CD4-positive, alpha-beta T cell treated with Interleukin-15 for 1 hour (primary cell): ENCODE measurements around the gene TBC1D22A.

Source experiments
- DNase-seq: peaks from one replicate; pipeline ENCODE4 v3.0.0-alpha.2; 2020

TBC1D22A gene

DNA sequence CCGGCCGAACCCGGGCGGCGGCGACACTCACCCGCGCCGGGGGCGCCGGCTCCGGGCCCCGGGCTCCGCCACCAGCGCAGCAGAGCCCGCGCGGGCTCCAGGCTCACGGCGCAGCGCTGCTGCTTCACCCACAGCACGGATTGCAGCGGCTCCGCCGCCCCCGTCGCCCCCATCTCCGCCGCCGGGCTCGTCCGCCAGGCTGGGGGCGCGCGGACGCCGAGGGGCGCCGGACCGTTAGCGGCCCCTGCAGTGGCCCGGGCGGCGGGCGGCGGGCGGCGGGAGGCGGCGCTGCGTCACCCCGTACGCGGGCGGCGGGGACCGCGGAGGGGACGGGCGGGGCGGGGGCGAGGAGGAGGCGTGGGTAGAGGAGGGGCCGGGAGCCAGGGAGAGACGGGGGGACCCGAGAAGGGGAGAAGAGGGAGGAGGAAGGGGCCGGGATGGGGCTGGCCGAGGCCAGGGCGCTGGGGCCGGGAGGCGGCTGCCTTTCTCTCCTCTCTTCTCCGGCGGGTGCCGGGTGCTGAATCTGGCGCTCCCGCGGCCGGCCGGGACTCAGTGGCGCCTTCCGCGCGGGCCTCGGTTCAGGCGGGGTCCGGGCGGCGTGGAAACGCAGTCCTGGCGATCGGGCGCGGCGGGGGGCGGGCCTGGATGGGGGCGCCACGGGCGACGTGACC lies 24.3 kb upstream of the TBC1D22A start, which contains the start of gene CERK:
CERK (minus strand) TSS at position 277 of the 671 bp plus-strand sequence; CDS start at position 173, 104 bp downstream.
- DNase-seq = peak; percentile 66

DNA sequence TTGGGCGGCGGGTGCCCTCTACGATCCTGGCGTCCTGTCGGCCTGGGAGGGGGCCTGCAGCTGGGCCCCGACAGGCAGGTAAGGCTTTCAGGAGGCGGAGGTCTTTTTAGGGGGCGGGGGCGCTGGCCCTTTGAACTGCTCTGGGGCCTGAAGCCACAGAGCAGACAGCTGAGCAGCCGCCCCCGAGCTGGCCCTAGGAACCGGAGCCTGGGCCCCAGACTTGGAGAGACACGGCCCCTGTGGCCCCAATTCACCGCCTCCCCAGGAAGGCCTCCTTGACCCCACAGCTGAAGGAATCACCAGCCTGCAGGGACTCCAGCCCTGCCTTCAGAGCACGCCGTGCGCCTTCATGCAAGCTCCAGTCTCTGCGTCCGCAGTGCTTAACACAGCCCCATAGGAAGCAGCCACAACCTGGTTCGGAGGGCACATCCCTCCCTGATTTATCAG lies 23.8 kb upstream of the TBC1D22A start:
- DNase-seq = no peak

DNA sequence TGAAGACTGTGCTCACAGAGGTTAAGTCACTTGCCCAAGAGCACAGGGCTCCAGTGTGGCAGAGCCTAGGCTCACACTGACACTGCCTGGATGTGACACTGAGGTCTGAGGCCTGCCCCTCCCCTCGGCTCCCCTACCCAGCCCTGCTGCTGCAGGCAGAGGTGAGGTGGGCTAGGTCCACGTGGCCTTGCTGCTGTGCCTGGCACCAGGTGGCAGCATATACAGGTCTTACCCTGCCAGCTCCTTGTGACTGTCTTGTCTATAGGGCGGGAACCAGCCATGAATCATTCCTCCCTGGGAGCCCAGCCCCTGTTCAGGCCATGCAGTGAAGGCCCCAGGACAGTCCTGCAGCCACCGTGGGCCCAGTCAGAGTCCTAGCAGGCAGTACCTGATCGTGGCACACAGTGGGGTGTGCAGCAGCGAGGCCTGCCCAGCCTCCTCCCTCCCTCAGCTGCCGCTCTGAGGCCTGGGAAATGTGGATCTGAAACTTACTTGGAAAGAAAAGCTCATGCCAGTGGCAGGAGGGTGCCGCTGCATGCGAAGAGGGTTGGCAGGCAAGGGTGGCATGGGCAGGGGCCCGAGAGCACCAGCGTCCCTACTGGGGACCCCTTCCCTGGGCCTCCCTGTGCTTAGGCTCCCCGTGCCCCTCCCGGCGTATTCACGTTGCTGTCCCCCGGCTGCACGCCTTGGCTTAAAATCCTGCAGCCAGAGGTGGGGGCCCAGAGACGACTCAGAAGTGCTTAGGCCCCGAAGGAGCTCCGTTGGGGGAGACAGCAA lies 23.2 kb upstream of the TBC1D22A start:
- DNase-seq = peak; percentile 77

DNA sequence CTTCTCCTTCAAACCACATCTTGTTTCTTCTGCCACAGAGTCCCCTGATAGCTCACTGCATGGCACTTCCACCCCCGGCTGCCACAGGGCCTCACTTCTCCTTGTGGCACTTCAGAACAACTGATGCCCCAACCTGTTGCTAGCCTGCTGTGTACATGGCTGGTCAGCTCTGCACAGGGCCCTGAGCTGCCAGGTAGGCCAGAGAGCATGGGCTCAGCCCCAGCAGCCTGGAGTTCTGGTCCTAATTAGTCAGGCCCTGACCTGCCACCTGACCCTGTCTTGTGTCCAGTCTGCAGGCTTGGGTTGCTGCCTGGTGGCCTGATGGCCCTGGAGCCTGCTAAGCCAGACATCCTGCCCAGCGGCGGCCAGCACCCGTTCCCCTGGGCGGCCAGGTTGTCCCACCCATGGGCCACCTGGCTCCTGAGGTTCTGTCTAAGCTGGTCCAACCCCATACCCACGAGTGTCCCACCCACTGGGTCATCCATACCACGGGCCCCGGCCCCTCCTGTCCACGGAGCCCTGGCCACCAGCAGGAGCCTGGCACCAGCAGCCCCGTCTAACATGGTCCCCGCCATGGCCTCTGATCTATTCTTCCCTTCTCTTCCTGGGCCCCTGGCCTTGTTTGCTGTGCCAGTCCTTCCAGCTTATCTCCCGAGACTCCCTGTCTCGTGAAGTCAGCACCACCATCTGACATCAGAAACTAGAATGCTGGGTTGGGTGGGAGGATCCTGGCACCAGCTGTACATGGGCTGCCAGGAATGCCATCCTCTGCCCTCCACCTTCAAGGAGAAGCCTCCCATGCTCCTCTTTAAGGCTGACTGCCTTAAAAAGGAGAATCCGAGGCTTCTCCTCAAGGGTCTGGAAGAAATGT lies 21.3 kb upstream of the TBC1D22A start:
- no peak for DNase-seq

DNA sequence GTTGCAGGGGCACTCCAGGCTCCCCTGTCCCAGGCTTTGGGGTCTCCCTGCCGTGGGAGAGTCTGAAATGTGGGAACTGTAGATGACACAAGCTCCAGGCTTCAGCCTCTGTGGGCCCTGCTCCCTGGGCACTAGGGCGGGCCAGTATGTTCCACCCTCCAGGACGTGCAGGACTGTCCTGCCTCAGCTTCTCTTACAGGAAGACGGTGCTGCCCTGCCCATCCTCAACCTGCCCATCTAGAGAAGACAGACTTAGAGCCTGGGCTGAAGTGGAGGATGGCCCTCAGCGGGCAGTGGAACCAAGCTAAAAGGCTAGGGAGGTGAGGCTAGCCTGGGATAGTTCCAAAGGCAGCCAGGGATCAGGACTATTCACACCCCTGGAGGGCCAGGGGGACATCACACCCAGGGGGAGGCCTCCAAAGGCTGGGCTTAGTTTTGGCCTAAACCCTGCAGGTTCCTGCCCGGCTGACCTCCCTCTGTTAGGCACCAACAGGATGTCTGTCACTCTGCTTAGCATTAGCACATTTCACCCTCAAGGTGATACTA lies 20.4 kb upstream of the TBC1D22A start:
- no peak for DNase-seq

DNA sequence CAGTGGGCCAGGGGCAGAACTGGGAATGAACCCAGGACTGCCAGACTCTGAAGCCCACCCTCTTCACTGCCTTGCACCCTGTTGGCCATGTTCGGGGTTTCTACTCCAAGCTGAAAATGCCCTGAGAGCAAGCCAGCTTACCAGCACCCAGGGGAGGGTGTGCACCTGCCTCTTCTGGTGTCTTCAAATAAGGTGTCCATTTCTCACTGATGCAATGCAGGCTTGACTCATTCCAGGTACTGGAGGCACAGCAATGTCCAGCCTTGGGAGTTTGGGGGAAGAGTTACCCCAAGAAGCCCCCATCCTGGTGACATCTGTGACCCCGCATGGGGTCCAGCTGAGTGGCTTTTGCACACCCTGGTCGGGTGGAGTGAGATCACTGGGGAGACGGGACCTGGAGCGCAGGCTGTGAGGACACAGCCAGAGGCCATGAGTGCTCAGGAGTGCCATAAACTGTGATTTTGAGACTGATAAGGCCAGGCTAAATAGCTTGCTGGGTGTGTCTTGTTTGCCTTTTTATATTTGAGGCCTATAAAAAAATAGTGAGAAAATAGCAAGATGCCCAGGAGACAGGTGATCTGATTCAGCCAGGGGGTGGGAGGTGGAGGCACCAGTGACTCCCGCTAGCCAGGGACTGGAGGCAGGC lies 19.8 kb upstream of the TBC1D22A start:
- no peak for DNase-seq

DNA sequence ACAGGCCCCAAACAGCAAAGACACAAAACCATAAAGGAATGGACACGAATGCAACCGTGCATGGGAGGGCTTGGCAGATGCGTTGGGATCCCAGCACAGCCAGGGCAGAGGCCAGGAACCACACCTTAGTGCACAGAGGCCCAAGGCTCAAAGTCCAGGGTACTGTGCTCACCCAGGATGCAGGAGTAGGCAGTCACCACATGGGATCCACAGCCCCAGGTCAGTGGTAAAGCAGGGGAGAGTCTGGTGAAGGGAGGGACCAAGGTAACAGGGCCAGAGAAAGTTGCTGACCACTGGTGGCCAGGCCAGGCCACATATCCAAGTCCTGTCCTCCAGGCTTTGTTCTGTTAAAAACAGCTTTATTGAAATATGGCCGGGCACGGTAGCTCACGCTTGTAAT lies 17.9 kb upstream of the TBC1D22A start:
- DNase-seq = no peak

DNA sequence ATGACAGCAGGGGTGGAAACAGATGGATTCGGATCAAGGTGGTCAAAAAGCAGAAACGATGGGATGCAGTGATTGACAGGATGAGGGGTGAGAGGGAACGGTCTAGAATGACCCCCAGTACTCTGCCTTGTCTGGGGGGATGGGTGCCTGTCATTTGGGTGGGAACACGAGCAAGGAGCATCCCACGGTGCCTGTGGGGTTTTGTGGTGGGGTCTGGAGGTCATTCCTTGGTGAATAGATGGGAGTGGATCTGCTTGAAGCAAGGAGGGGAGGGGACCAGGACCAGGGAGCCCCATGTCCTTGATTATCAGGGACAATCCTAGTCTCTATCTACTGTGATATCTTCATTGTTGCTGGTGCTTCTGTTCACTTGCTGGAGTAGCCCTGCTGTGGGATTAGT lies 16.3 kb upstream of the TBC1D22A start:
- DNase-seq = no peak

DNA sequence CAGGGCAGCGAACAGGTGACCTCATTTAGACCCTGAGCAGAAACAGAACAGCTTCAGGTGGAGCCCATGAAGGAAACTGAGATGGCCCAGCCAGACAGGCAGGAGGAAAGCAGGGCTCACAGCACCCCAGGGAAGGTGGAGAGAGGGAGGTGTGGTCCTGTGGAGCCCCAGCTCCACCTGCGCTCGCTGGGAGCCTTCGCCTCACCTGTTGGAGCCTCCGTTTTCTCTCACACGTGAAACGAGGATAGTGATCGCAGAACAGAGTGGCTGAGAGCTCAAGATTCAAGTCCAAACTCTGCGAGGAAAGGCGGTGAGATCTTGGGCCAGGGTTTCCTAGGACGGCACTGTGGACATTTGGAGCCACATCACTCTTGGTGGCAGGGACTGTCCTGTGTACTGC lies 15.8 kb upstream of the TBC1D22A start:
- no peak for DNase-seq

DNA sequence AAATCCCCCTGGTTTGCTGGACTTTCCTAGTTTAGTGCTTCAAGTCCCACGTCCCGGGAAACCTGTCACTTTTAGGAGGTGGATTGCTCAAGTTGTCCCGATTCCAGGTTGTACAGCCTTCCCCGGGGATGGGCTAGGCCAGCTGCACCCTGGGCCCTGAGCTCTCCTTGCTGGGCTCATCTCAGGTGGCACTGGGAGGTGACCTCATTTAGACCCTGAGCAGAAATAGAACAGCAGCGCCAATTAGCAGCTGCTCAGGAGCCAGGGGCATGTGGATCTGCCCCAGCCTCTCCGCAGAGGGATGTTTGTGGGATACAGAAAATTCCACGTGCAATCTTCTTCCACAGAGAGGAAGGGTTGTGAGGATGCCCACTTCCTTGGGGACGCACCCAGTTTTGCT lies 14.8 kb upstream of the TBC1D22A start:
- no peak for DNase-seq

DNA sequence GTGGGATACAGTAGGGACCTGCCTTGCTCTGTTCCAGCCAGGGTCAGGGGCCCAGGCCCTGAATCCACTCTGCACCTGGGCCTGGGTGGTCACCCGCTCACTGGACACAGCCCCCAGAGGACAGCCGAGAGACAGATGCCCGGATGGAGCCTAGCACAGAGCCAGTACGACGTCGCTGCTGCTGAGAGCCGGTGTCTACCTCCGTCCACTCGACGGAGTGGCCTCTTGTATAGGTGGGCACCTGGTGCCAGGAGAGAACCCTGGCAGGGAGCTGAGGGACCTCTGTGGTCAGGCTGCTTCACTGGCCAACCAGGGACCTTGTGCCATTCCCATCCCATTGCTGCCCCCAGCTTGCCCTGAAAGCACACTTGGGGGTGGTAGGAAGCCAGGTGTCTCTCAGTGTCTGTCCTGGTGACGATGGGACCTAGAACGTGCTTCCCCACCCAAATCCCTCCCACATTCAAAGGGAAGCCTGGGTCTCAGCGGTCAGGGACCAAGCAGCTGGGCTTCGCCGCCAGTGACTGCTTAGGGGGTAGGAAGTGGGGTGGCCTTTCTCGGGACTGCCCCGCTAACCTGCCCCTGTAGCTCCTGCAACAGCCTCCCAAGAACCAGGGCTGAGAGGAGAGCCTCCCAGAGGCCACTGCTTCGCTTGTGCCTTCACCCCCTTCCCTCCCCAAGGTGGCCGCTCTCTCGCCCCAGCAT lies 14.1 kb upstream of the TBC1D22A start:
- no peak for DNase-seq

DNA sequence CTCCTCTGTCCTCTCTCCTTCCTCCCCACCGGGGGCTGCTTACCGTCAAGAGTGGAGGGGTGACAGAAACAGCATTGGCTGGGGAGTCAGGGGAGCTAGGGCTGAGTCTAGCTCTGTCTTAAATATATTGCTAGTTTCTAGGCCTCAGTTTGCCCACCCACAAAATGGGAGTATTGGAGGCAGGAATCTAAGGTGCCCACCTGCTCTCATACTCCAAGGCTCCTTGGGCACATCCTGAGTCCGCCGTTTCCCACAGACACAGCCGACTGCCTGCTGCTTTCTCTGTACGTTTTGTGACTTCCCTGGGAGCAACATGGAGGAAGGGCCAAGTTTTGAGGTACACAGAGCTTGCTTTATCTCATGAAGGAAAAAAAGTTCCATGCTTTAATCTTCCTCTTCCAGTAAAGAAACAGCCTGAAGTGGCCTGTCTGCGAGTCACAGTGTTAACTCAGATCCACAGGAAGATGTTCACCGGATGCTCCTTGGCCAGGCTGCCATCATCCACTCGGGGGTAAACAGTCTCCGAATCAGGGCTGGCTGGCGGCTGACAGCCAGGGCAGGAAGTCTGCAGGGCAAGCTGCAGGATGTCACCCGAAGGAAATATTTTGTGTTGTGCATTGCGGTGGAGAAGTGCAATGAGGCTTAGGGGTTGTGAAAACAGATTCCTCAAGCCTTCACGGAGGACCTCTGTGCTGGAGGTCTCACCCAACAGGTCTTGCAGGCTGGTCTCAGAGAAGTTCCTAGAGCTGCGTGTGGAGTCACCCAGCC lies 13.4 kb upstream of the TBC1D22A start:
- peak; percentile 73 for DNase-seq

DNA sequence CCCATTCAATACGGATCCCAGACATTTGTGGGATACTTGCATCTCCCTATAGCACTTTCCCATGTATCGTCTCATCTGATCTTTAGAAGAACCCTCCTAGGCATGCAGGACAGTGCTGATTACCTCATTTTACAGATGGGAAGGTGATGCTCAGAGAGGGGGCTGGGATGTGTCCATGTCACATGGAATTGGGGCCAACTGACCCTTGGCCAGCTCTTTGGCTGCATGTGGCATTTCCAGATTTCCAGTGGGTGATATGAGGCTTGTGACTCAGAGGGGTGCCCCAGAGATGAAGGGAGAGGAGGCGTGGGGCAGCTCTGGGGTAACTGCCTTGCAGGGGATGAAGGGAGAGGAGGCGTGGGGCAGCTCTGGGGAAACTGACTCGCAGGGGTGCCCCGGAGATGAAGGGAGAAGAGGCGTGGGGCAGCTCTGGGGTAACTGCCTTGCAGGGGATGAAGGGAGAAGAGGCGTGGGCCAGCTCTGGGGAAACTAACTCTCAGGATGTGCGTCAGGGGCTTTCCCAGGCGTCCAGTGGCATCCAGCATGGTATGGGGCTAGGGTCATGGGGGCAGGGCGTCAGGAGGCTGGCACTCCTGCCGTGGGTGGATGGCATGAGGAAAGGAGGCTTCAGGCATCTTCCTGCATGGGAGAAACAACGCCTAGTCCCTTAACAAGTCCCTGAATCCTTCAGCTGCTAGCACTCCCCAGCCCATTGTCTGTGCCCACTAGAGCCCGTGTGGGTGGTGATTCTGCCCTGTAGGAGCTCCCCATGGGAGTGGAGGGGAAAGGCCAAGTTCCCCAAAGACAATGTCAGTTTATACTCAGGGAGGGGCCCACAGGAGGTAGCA lies 12.5 kb upstream of the TBC1D22A start:
- no peak for DNase-seq

DNA sequence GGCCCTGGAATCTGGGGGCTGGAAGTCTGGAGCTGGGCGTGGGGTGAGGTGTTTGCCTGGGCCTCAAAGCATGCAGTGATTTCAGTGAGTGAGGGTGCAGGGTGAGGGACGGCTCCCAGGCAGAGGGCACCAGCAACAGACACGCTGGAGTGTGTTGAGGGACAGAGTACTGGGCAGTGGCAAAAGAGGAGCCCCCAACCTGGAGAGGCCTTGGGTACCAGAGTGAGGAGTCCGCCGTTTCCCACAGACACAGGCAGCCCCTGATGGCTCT lies 12.0 kb upstream of the TBC1D22A start:
- no peak for DNase-seq

DNA sequence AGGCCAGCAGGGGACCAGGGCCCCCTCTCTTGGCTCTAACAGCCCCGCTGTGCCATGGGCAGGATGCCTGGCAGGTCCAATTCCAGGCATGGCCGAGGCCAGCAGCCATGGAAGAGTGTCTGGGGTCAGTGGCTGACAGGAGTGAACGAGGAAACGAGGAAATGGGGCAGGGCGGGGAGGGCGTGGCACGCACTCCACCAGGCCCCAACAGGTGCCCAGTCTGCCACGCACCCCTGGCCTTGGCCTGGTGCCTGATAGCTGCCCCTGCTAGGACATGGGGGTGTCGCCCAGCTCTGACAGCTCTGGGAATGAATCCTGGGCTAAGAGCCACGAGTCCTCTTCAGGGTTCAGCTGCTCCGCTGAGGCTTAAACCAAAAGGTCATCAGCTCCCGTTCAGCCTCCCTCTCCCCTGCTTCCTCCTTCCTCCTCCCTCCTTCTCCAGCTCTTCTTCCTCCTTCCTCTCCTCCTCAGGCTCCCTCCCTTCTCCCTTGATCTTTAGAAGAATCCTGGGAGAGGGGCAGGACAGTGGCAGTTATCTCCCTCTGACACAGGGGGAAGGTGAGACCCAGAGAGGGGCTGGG lies 11.5 kb upstream of the TBC1D22A start:
- no peak for DNase-seq

DNA sequence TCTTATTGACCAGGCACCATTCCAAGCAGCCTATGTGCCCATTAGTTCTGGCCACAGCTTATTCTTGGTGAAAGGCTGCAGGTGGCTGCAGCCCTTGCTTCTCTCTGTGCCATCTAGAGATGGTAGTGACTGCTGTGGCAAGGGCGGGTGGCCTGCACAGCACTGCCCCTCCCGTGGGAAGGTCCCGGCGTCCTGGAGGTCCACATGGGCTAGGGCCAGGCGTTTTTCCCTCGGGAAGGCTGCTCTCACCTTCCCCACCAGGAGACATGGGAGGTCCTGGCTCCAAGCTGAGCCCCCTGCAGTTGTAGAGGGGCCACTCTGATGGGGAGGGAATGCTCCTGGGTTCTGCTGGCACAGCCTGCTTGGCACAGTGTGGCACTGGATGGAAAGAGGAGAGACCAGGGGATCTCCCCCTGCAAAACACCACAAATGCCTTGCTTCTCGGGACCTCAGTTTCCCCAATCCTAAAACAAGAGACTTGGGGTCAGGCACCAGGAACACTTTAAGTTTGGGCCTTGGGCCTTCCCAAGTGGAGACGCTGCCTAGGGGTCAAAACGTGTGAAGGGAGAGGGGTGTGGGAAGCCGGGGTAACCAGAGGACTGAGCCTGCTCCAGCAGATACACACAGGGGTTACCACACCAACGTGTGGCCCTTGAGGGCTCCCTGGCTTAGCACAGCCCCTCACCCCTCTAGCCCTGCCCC lies 10.0 kb upstream of the TBC1D22A start:
- DNase-seq = no peak

DNA sequence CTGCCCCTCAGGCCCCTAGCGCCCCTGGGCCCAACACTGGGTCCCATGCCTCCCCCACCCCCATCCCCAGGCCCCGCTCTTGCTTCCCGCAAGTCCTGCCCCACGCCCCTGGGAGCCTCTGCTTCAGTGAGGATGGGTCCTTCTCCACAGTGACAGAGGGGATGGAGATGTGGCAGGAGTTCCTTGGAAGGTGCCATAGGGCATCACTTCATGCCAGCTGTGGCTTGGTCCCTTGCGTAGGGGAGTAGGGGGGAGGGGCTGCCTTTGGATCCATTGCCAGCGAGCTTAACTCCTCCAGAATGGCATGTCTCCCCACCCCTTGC lies 9.5 kb upstream of the TBC1D22A start:
- DNase-seq = no peak

DNA sequence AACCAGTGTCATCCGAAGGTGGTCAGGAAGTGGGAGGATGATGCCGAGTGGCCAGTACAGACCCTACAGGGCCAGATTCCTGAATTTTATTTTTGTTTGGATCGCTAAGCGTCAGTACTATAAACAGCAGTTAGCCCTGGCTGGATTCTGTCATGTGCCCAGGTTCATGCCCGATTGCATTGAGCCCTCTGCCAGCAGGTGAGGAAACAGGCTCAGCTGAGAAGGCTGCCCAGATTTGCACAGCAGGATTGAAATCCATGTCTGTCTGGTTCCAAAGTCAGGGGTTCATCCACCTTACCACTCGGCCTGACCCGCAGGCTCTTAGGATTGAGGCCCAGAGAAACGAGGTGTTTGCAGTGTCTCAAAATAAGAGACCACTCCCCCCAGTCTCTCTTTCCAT lies 9.1 kb upstream of the TBC1D22A start:
- DNase-seq = no peak

DNA sequence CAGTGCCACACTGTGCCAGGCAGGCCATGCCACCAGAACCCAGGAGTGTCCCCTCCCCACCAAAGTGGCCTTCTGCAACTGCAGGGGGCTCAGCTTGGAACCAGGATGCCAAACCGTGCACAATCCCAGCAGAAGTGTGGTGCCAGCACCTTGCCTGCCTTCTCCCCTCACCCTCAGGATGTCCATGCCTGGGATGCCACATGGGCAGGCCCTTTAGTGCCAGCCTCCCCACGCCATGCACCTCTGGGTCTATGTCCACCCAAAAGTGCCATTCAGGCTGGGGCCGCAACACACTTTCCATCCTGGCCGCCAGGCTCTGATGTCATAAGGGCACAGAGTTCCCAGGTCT lies 8.7 kb upstream of the TBC1D22A start:
- no peak for DNase-seq
